HG03095 (cell line): Measurements from ENCODE around the gene APBA3.

Source experiments
- ATAC-seq: cut with Tn5 transposase; IDR thresholded peaks from one replicate; pipeline ENCODE4 v1.9.1; 2021; ENCODE audit warnings: moderate library complexity; ENCODE audit not compliant: unreplicated experiment

Gene APBA3

GRCh38 chr19:3751236-3751635 is 10.3 kb downstream of the APBA3 start:
- ATAC-seq, result no peak

- no peak for ATAC-seq
These were observed 11.3 kb downstream of the APBA3 start for GRCh38 chr19:3750211-3750610.

- no peak for ATAC-seq
These were observed 12.5 kb downstream of the APBA3 start for GRCh38 chr19:3748965-3749364.

GRCh38 chr19:3746371-3747056 is 15.0 kb downstream of the APBA3 start:
- no peak for ATAC-seq

- ATAC-seq, result no peak
These were observed 16.0 kb downstream of the APBA3 start for GRCh38 chr19:3745363-3746045.

GRCh38 chr19:3743486-3743885 is 18.0 kb downstream of the APBA3 start:
- ATAC-seq, result no peak

GRCh38 chr19:3740431-3740830 is 21.1 kb downstream of the APBA3 start:
- ATAC-seq, result no peak

- no peak for ATAC-seq
These were observed 22.8 kb downstream of the APBA3 start for GRCh38 chr19:3738477-3739220.

- ATAC-seq, result no peak
These were observed 23.8 kb downstream of the APBA3 start for GRCh38 chr19:3737487-3738205.

- no peak for ATAC-seq
These were observed 25.3 kb downstream of the APBA3 start for GRCh38 chr19:3736106-3736724.

GRCh38 chr19:3734310-3734600 is 27.2 kb downstream of the APBA3 start:
- ATAC-seq, result no peak

- no peak for ATAC-seq
These were observed 27.8 kb downstream of the APBA3 start for GRCh38 chr19:3733549-3734309.

GRCh38 chr19:3732108-3732507 is 29.4 kb downstream of the APBA3 start:
- no peak for ATAC-seq

GRCh38 chr19:3730457-3730958 is 31.0 kb downstream of the APBA3 start:
- ATAC-seq, result no peak

GRCh38 chr19:3725640-3726310 is 35.7 kb downstream of the APBA3 start:
- no peak for ATAC-seq

- no peak for ATAC-seq
These were observed 36.4 kb downstream of the APBA3 start for GRCh38 chr19:3725121-3725520.

GRCh38 chr19:3723883-3724282 is 37.6 kb downstream of the APBA3 start:
- no peak for ATAC-seq

- no peak for ATAC-seq
These were observed 38.4 kb downstream of the APBA3 start for GRCh38 chr19:3723110-3723488.

- ATAC-seq, result no peak
These were observed 38.9 kb downstream of the APBA3 start for GRCh38 chr19:3722443-3723109.
